Measurements from ENCODE around the gene PIKFYVE.
"Not testable (repeated sequence)": the region's sequence is repeated elsewhere in the genome, so short reads cannot be mapped to it uniquely, and the experiment has no call there.

Gene PIKFYVE

GRCh38 chr2:208255557-208256106, 10.4 kb upstream of the PIKFYVE start:
- H3K27ac ChIP-seq, result peak overlapping the region; percentile 71 to 77
- H3K36me3 ChIP-seq, result peaks cover 0 to 8% (median 3%) of the 10 kb centered on the region in 3 donors
- peak overlapping the region; percentile 78 to 86 for H3K4me3 ChIP-seq
- no peak for DNase-seq
- no peaks in the 10 kb centered on the region for H3K27me3 ChIP-seq
- no peak for TF ChIP-seq CTCF (IDR thresholded peaks at IDR 0.05)
- intact Hi-C loops (cut with DNase I; ENCODE audit: low total_unique reads), result loop anchor here (10.0 kb wide), 1 partner anchor 81 kb away; no protein-coding TSS in a partner anchor
- H3K9me3 ChIP-seq, result no peaks in the 10 kb centered on the region
- peaks cover 0 to 21% (median 18%) of the 10 kb centered on the region in 4 donors for H3K4me1 ChIP-seq

DNA sequence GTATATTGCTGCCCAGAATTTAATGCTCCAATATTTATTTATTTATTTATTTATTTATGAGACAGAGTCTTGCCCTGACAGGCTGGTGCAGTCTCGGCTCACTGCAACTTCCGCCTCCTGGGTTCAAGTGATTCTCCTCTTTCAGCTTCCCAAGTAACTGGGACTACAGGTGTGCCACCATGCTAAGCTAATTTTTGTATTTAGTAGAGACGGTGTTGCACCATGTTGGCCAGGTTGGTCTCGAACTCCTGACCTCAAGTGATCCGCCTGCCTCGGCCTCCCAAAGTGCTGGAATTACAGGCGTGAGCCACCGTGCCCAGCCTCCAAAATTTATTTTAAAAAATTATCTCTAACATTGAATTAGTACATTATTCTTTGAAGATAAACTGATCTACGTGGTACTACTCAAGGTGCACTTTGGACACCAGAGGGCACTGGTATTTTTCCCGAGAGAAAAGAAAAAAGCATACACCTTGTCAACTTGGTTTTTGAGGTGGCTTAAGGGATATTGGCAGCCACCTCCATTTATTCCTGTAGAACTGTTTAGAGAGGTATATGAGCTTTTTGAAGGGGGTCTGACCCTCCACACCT, 9.8 kb upstream of the PIKFYVE start:
- Histone ChIP-seq H3K27ac (no peak overlapping the region), H3K9me3 (no peaks in the 10 kb centered on the region), H3K4me3 (no peak overlapping the region), H3K36me3 (peaks cover 0 to 8% (median 0%) of the 10 kb centered on the region in 3 donors), H3K4me1 (peaks cover 0 to 21% (median 18%) of the 10 kb centered on the region in 4 donors), H3K27me3 (no peaks in the 10 kb centered on the region)
- TF ChIP-seq CTCF (IDR thresholded peaks at IDR 0.05), result no peak
- DNase-seq, result no peak
- intact Hi-C loops (cut with DNase I; ENCODE audit: low total_unique reads), result loop anchor here (10.0 kb wide), 1 partner anchor 81 kb away; no protein-coding TSS in a partner anchor

DNA sequence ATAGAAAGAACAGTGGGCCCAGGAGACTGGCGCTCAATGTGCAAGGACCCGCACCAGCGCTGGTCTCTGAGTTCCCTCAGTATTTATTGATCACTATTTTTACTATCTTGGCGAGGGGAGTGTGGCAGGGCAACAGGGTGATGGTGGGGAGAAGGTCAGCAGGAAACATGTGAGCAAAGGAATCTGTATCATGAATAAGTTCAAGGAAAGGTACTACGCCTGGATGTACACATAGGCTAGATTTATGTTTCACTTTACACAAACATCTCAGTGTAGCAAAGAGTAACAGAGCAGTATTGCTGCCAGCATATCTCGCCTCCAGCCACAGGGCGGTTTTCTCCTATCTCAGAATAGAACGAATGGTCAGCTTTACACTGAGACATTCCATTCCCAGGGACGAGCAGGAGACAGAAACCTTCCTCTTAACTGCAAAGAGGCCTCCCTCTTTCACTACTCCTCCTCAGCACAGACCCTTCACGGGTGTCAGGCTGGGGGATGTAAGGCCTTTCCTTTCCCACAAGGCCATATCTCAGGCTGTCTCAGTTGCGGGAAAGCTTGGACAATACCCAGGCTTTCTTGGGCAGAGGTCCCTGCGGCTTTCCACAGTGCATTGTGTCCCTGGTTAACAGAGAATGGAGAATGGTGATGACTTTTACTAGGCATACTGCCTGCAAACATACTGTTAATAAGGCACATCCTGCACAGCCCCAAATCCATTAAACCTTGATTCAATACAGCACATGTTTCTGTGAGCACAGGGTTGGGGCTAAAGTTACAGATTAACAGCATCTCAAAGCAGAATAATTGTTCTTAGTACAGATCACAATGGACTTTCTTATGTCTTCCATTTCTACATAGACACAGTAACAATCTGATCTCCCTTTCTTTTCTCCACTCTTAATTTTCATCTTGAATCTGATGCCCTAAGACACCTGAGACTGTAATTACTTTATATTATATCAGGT, 8.9 kb upstream of the PIKFYVE start:
- H3K27me3 ChIP-seq, H3K36me3 ChIP-seq, H3K9me3 ChIP-seq, DNase-seq, H3K4me3 ChIP-seq: not testable (repeated sequence)
- H3K27ac ChIP-seq, result peak overlapping the region in 1 of 2 donors; percentile 12
- H3K4me1 ChIP-seq, result peaks cover 0 to 17% (median 15%) of the 10 kb centered on the region in 4 donors
- intact Hi-C loops (cut with DNase I; ENCODE audit: low total_unique reads), result loop anchor here (10.0 kb wide), 1 partner anchor 82 kb away; no protein-coding TSS in a partner anchor

GRCh38 chr2:208265371-208265800, 669 bp upstream of the PIKFYVE start:
- Histone ChIP-seq H3K27ac (peak overlapping the region; percentile 96 to 98), H3K27me3 (no peaks in the 10 kb centered on the region), H3K36me3 (no peaks in the 10 kb centered on the region), H3K4me1 (peaks cover 0 to 38% (median 24%) of the 10 kb centered on the region in 4 donors), H3K9me3 (no peaks in the 10 kb centered on the region), H3K4me3 (peak overlapping the region; percentile 84 to 99)
- intact Hi-C loops (cut with DNase I; ENCODE audit: low total_unique reads), result loop anchor here (5.0 to 10.0 kb wide), 3 partner anchors 57 to 641 kb away; partner anchors contain the start of gene METTL21A
- no peak for TF ChIP-seq CTCF (IDR thresholded peaks at IDR 0.05)
- no peak for DNase-seq

GRCh38 chr2:208266553-208266893, 468 bp downstream of the PIKFYVE start:
- Histone ChIP-seq H3K9me3 (no peaks in the 10 kb centered on the region), H3K27ac (peak overlapping the region; percentile 96 to 98), H3K36me3 (peaks cover 3% of the 10 kb centered on the region in 3 donors), H3K4me1 (peaks cover 0 to 38% (median 24%) of the 10 kb centered on the region in 4 donors), H3K27me3 (no peaks in the 10 kb centered on the region), H3K4me3 (peak overlapping the region; percentile 84 to 99)
- TF ChIP-seq CTCF (IDR thresholded peaks at IDR 0.05), result no peak
- DNase-seq, result no peak
- intact Hi-C loops (cut with DNase I; ENCODE audit: low total_unique reads), result loop anchor here (5.0 to 10.0 kb wide), 3 partner anchors 56 to 642 kb away; partner anchors contain the start of gene METTL21A
